ENCODE results near the gene EVL. TPM values are rescaled to one million over a fixed set of nuclear protein-coding genes. Genes with fewer than 3 reads are reported as not detected.

The EVL gene
- total and polyA plus RNA-seq, 2 experiments from 2014 or later: 65.3 to 116 TPM

- Histone ChIP-seq H3K27me3 (no peaks in the 10 kb centered on the region), H3K9me3 (ENCODE audit: low read depth) (no peaks in the 10 kb centered on the region), H3K4me1 (ENCODE audit: low read depth) (peaks cover 4% of the 10 kb centered on the region), H3K27ac (peak overlapping the region; percentile 80), H3K4me3 (peak overlapping the region; percentile 14), H3K36me3 (no peaks in the 10 kb centered on the region)
- DNase-seq (ENCODE audit: low read depth in 1 of 2, low spot score in 1 of 2): peak; percentile 99 to 100
- TF ChIP-seq CTCF (IDR thresholded peaks at IDR 0.05; ENCODE audit: low read depth, low read length): peak; percentile 83
These were observed 127.6 kb downstream of the EVL start for GRCh38 chr14:100192672-100193416.

Other genes starting within 250 kb of the EVL start
- 0.49 and 2.7 TPM in 2 replicates for gene DEGS2, start 94.2 kb downstream of the EVL start, total RNA-seq
- gene DEGS2, start 94.2 kb downstream of the EVL start, polyA plus RNA-seq: 1.2 and 1.3 TPM in 2 replicates
- gene YY1, start 173.7 kb downstream of the EVL start, total RNA-seq: 64.2 and 73.4 TPM in 2 replicates
- gene YY1, start 173.7 kb downstream of the EVL start, polyA plus RNA-seq: 27.0 and 28.6 TPM in 2 replicates
- gene SLC25A29, start 241.0 kb downstream of the EVL start, total RNA-seq: 63.3 and 125 TPM in 2 replicates
- gene SLC25A29, start 241.0 kb downstream of the EVL start, polyA plus RNA-seq: 49.4 and 55.8 TPM in 2 replicates

All from cardiac muscle cell (in vitro differentiated cells and primary cell).